ENCODE results near the gene EIF5B. TPM values are rescaled to one million over a fixed set of nuclear protein-coding genes. Genes with fewer than 3 reads are reported as not detected.

EIF5B gene
- total and polyA plus RNA-seq, 2 of the 4 experiments (the other 2 are of a cell fraction), result 19.7 to 21.8 TPM

- Histone ChIP-seq H3K9ac (ENCODE audit: low read depth, low read length) (no peak overlapping the region), H3K18ac (ENCODE audit: low read depth, low read length) (no peak overlapping the region), H3K4me1 (ENCODE audit: control insufficient read depth, insufficient read depth, low read length) (peaks cover 2% of the 10 kb centered on the region; the same call in 1 of the 2 replicates), H4K5ac (ENCODE audit: low read depth, low read length) (no peak overlapping the region), H3K23ac (ENCODE audit: low read depth, low read length) (no peak overlapping the region), H3K9me3 (ENCODE audit: control insufficient read depth, insufficient read depth, low read length) (no peaks in the 10 kb centered on the region), H3K4me3 (ENCODE audit: insufficient read depth, low read depth, low read length) (no peak overlapping the region), H3K36me3 (ENCODE audit: control insufficient read depth, insufficient read depth, low read length) (peaks cover 59% of the 10 kb centered on the region), H2AK9ac (replicated peaks; ENCODE audit: low read depth, low read length, poor library complexity) (no peak overlapping the region), H2BK20ac (ENCODE audit: low read depth, low read length) (no peak overlapping the region), H3K14ac (replicated peaks; ENCODE audit: low read depth, low read length) (no peak overlapping the region), H2AK5ac (ENCODE audit: low read depth, low read length) (no peak overlapping the region), H2AFZ (replicated peaks; ENCODE audit: low read length, poor library complexity) (no peak overlapping the region), H4K8ac (ENCODE audit: low read depth in 2 of 2, low read length in 2 of 2) (no peak overlapping the region), H2BK15ac (ENCODE audit: low read depth, low read length) (no peak overlapping the region), H3K27ac (ENCODE audit: insufficient read depth, low read length) (no peak overlapping the region), H3K4me2 (ENCODE audit: low read depth, low read length) (no peak overlapping the region), H3K56ac (ENCODE audit: extremely low read depth, insufficient read depth, low read length) (no peak overlapping the region), H4K20me1 (ENCODE audit: insufficient read depth, low read length) (peaks cover 6% of the 10 kb centered on the region; the same call in 1 of the 2 replicates), H3K4ac (ENCODE audit: low read depth, low read length) (no peak overlapping the region), H3K27me3 (ENCODE audit: control insufficient read depth, insufficient read depth, low read length) (no peaks in the 10 kb centered on the region), H3K9me1 (ENCODE audit: insufficient read depth, low read length) (peaks cover 12% of the 10 kb centered on the region), H2BK120ac (ENCODE audit: low read depth, low read length) (no peak overlapping the region), H2BK5ac (ENCODE audit: low read depth, low read length, poor library complexity, severe bottlenecking) (no peak overlapping the region), H4K91ac (ENCODE audit: insufficient read depth, low read depth, low read length) (no peak overlapping the region), H3K79me1 (ENCODE audit: low read depth in 1 of 2, low read length in 2 of 2) (peaks cover 0 to 10% of the 10 kb centered on the region in 2 experiments; a peak in 3 of 4 replicates)
- BruUV-seq (replicated peaks), result no TSS peak
- DNase-seq, result no peak
- TF ChIP-seq SMC3 (IDR thresholded peaks at IDR 0.05; ENCODE audit: low read depth, low read length) (no peak), POLR2A (IDR thresholded peaks at IDR 0.05; ENCODE audit: low read depth, low read length) (no peak), CHD1 (IDR thresholded peaks at IDR 0.05; ENCODE audit: low read depth, low read length) (no peak)
- ATAC-seq (ENCODE audit: low read depth), result no peak
- in situ Hi-C loops (cut with MboI; ENCODE audit: low sequenced_read_pairs) (no loop called here), dilution Hi-C loops (cut with HindIII; ENCODE audit: low sequenced_read_pairs, unreplicated experiment) (no loop called here), intact Hi-C loops (cut with micrococcal nuclease) (no loop called here)
- POLR2A ChIA-PET (ENCODE audit: unreplicated experiment), result interaction anchor here (0.5 kb wide), 1 partner anchor 57 kb away, joined by 3 read pairs; no protein-coding TSS in a partner anchor
- WGBS, 2 experiments (ENCODE audit: extremely low coverage in 2 of 2, insufficient read length in 1 of 2), result no CpG with 5 or more reads among the region's 2 CpGs
- CTCF ChIA-PET, result interaction anchor here (0.7 kb wide), 1 partner anchor 90 kb away, joined by 3 read pairs; the partner anchor contains the start of gene REV1
Measured at GRCh38 chr2:99399795-99400194, 62.6 kb downstream of the EIF5B start.
